Measurements from ENCODE around the gene TP53I11.

TP53I11 gene

DNA sequence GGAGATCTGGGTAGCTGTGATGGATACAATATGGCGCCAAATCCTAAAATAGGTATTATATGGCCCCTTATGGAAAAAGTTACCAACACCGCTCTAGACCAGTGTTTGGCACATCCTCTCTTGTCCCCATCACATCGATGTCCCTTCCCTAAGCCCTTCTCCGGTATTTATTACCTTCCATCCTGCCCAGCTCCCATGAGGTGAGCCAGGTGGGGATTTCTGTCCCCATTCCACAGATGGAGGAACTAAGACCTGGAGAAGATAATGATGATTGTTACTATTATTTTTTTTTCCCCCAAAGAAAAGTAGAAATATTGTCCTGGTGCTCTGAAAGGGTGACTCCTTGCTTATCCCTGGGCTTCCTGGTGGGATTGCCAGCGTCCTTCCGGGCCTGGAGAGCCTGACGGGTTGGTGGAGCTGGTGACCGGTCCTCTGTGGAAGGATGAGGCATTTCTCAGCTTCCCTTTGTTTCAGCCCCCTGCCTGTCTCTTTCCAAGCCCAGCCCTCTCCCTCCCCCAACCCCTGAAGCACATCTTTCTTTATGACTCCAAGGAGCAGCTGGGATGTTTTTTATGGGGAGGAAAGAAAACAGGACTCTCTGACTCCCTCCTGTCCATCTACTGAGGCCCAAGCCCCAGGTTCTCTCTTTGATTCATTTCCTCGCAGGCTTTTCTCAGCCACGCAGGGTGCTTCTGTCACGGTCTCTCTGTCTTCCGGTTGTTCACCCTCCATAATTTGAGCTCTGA, 65.4 kb downstream of the TP53I11 start:
- DNase-seq (ENCODE audit: low spot score): no peak

DNA sequence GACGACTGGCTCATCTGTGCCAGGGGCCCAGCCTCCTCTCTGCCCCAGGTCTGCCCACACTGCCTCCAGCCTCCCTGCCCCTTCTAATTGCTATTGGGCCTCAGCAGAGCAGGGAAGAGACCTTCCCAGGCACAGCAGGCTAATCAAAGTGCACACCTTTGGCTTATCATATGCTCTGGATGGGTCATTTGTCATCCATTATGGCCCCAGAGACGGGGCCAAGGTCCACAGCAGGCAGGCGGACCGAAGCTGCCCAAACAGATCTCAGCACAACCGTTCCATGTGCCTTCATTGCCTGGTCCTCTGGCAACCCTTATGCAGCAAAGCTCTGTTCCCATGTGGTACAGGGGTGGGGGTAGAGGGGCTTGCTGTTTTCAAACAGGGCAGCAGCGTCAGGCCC, 66.6 kb downstream of the TP53I11 start:
- no peak for DNase-seq (ENCODE audit: low spot score)

DNA sequence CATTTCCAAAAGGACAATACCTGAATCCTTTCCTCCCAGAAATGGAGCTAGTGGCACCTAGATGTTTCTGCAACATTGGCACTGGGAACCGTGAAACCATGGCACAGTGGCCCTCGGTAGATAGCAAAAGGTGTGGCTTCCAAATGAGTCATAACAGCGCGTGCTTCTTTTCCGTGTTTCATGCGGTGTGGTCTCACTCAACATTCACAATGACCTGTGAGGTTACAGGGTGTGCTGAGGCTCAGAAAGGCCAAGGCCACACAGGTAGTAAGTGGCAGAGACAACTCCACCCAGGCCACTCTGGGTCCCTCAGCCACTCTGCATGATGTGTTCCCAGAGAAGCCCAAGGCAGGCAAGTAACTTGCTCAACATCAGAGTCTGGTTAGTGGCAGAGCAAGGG, 67.4 kb downstream of the TP53I11 start:
- DNase-seq (ENCODE audit: low spot score): no peak

Measured in D341Med (cell line).